ENCODE results near the gene MARK3. TPM values are rescaled to one million over a fixed set of nuclear protein-coding genes. Genes with fewer than 3 reads are reported as not detected.

The MARK3 gene
- total and polyA plus RNA-seq, 2 of the 13 experiments (the other 11 are each of a cell fraction or from before 2014, with no cell fraction given) = 47.7 to 56.6 TPM

GRCh38 chr14:103423050-103423461 is 37.8 kb downstream of the MARK3 start:
- no peaks in the 10 kb centered on the region for H3K36me3 ChIP-seq (replicated peaks in 1 of 2; ENCODE audit: control insufficient read depth in 1 of 2, insufficient read depth in 2 of 2, low read length in 2 of 2)
- H3K27ac ChIP-seq (ENCODE audit: extremely low read length, insufficient read depth, low read length) = no peak overlapping the region
- 91% methylated on average over 1 of the region's 1 CpG for WGBS (ENCODE audit: low lambda C conversion rate)
- H3K4me1 ChIP-seq (ENCODE audit: insufficient read depth, low read length) = no peaks in the 10 kb centered on the region
- no peak overlapping the region for H3K4me3 ChIP-seq (replicated peaks in 1 of 3; ENCODE audit: insufficient read depth in 1 of 3, low read depth in 2 of 3, low read length in 3 of 3)
- DNase-seq (ENCODE audit: low spot score) (no peak), FAIRE-seq (no peak), ATAC-seq (no peak)
- H3K79me2 ChIP-seq (ENCODE audit: insufficient read depth, low read length) = peaks cover 15% of the 10 kb centered on the region
- H2AFZ ChIP-seq (ENCODE audit: low read length) = no peak overlapping the region
- no peak for TF ChIP-seq ESRRA (CRISPR knock-in tag; IDR thresholded peaks at IDR 0.05; ENCODE audit: low read depth)
- TF ChIP-seq, protein P1, sequence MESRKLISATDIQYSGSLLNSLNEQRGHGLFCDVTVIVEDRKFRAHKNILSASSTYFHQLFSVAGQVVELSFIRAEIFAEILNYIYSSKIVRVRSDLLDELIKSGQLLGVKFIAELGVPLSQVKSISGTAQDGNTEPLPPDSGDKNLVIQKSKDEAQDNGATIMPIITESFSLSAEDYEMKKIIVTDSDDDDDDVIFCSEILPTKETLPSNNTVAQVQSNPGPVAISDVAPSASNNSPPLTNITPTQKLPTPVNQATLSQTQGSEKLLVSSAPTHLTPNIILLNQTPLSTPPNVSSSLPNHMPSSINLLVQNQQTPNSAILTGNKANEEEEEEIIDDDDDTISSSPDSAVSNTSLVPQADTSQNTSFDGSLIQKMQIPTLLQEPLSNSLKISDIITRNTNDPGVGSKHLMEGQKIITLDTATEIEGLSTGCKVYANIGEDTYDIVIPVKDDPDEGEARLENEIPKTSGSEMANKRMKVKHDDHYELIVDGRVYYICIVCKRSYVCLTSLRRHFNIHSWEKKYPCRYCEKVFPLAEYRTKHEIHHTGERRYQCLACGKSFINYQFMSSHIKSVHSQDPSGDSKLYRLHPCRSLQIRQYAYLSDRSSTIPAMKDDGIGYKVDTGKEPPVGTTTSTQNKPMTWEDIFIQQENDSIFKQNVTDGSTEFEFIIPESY (CRISPR knock-in tag; IDR thresholded peaks at IDR 0.05) = no peak
- TF ChIP-seq BRD4 (CRISPR knock-in tag; IDR thresholded peaks at IDR 0.05) = no peak
- TF ChIP-seq ARNT (IDR thresholded peaks at IDR 0.05) = no peak
- BruUV-seq (replicated peaks) = no TSS peak
- H3K9me3 ChIP-seq (ENCODE audit: low read length) = no peaks in the 10 kb centered on the region
- intact Hi-C loops (cut with micrococcal nuclease; ENCODE audit: unreplicated experiment) = no loop called here
- no peaks in the 10 kb centered on the region for H4K20me1 ChIP-seq (ENCODE audit: insufficient read depth, low read length)
- H3K9ac ChIP-seq (ENCODE audit: insufficient read depth, low read depth, low read length) = no peak overlapping the region
- in situ Hi-C loops (cut with HindIII; ENCODE audit: extremely low pct_ligation_motif_present, low pct_unique_long_range_greater_than_20kb) = no loop called here
- ChIA-PET POLR2A (no interaction called here), CTCF (ENCODE audit: low intra/inter-chr PET ratio, low total read pairs) (no interaction called here)
- H3K27me3 ChIP-seq (ENCODE audit: control insufficient read depth in 1 of 2, insufficient read depth in 2 of 2, low read length in 2 of 2) = no peaks in the 10 kb centered on the region
- H3K4me2 ChIP-seq (ENCODE audit: low read depth, low read length) = no peak overlapping the region

- Histone ChIP-seq H3K4me1 (ENCODE audit: insufficient read depth, low read length) (no peaks in the 10 kb centered on the region), H3K4me3 (replicated peaks in 1 of 3; ENCODE audit: insufficient read depth in 1 of 3, low read depth in 2 of 3, low read length in 3 of 3) (no peak overlapping the region), H3K4me2 (ENCODE audit: low read depth, low read length) (no peak overlapping the region), H3K9me3 (ENCODE audit: low read length) (no peaks in the 10 kb centered on the region), H3K27me3 (ENCODE audit: control insufficient read depth in 1 of 2, insufficient read depth in 2 of 2, low read length in 2 of 2) (no peaks in the 10 kb centered on the region), H2AFZ (ENCODE audit: low read length) (no peak overlapping the region), H3K27ac (ENCODE audit: extremely low read length, insufficient read depth, low read length) (no peak overlapping the region), H4K20me1 (ENCODE audit: insufficient read depth, low read length) (no peaks in the 10 kb centered on the region), H3K36me3 (replicated peaks in 1 of 2; ENCODE audit: control insufficient read depth in 1 of 2, insufficient read depth in 2 of 2, low read length in 2 of 2) (peaks cover 2 to 9% of the 10 kb centered on the region in 2 experiments; a peak in 2 of 5 replicates), H3K79me2 (ENCODE audit: insufficient read depth, low read length) (peaks cover 17% of the 10 kb centered on the region), H3K9ac (ENCODE audit: insufficient read depth, low read depth, low read length) (no peak overlapping the region)
- 97% methylated on average over 3 of the region's 3 CpGs for WGBS (ENCODE audit: low lambda C conversion rate)
- DNase-seq (ENCODE audit: low spot score) (no peak), FAIRE-seq (no peak), ATAC-seq (no peak)
- POLR2A ChIA-PET = no interaction called here
- intact Hi-C loops (cut with micrococcal nuclease; ENCODE audit: unreplicated experiment) (no loop called here), in situ Hi-C loops (cut with HindIII; ENCODE audit: extremely low pct_ligation_motif_present, low pct_unique_long_range_greater_than_20kb) (no loop called here)
- BruUV-seq (replicated peaks) = no TSS peak
- CTCF ChIA-PET (ENCODE audit: low intra/inter-chr PET ratio, low total read pairs) = no interaction called here
- TF ChIP-seq POGK (CRISPR knock-in tag; conservative IDR thresholded peaks at IDR 0.05) (no peak), ATRX (CRISPR knock-in tag; IDR thresholded peaks at IDR 0.05; ENCODE audit: borderline replicate concordance) (no peak), HNF4A (CRISPR knock-in tag; IDR thresholded peaks at IDR 0.05) (no peak), PHF5A (CRISPR knock-in tag; IDR thresholded peaks at IDR 0.05; ENCODE audit: low read depth, unreplicated experiment) (no peak), FOXM1 (CRISPR knock-in tag; IDR thresholded peaks at IDR 0.05) (no peak), ZKSCAN8 (CRISPR knock-in tag; IDR thresholded peaks at IDR 0.05; ENCODE audit: borderline replicate concordance) (no peak), ZNF589 (CRISPR knock-in tag; conservative IDR thresholded peaks at IDR 0.05) (no peak), XBP1 (CRISPR knock-in tag; IDR thresholded peaks at IDR 0.05) (no peak)
- TF ChIP-seq, protein P2, sequence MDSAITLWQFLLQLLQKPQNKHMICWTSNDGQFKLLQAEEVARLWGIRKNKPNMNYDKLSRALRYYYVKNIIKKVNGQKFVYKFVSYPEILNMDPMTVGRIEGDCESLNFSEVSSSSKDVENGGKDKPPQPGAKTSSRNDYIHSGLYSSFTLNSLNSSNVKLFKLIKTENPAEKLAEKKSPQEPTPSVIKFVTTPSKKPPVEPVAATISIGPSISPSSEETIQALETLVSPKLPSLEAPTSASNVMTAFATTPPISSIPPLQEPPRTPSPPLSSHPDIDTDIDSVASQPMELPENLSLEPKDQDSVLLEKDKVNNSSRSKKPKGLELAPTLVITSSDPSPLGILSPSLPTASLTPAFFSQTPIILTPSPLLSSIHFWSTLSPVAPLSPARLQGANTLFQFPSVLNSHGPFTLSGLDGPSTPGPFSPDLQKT (CRISPR knock-in tag; IDR thresholded peaks at IDR 0.05; ENCODE audit: borderline replicate concordance) = no peak
Measured at GRCh38 chr14:103427485-103428443, 42.5 kb downstream of the MARK3 start.
